Measurements from ENCODE around the gene MICAL3.

Gene MICAL3

DNA sequence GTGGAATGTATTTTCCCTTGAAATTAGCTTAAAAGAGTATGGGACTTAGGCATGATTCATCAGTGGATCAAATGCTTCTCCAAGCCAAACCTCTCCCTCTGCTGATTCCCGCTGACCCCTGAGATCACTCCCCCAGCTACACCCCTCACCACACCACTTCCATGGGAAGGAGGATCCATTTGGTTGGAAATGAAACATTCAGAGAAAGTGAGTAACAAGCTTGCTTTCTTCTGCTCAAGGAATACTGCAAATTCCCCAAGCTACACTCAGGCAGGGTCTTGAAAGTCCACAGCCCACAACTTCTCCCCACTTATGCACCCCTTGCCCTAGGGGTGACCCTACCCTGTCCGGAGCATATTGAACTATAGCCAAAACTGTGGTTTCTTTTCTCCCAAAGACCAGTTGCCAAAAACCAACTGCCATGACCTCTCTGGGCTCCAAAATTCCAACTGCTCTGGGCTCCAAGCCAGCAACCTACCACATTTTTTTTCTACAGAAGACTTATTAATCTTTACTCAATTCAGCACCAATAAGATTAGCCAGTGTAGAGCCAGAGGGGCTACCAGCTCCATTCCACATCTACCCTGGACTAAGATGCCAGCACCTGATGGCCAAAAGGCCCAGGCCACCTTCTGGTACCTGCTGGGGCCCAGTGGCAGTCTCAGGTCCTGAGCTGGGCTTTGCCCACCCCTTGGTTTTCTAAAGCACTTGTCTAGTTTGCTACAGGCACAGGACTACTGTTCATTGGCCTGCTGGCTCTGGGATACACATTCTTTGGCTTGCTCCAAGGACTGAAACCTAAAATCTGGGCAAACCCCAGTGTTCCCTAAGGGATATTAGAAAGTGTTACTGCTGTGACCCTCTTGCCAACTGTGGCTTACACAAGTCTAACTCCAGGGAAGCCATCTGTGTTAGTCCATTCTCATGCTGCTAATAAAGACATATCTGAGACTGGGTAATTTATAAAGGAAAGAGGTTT lies 101.1 kb downstream of the MICAL3 start:
- DNase-seq: no peak

DNA sequence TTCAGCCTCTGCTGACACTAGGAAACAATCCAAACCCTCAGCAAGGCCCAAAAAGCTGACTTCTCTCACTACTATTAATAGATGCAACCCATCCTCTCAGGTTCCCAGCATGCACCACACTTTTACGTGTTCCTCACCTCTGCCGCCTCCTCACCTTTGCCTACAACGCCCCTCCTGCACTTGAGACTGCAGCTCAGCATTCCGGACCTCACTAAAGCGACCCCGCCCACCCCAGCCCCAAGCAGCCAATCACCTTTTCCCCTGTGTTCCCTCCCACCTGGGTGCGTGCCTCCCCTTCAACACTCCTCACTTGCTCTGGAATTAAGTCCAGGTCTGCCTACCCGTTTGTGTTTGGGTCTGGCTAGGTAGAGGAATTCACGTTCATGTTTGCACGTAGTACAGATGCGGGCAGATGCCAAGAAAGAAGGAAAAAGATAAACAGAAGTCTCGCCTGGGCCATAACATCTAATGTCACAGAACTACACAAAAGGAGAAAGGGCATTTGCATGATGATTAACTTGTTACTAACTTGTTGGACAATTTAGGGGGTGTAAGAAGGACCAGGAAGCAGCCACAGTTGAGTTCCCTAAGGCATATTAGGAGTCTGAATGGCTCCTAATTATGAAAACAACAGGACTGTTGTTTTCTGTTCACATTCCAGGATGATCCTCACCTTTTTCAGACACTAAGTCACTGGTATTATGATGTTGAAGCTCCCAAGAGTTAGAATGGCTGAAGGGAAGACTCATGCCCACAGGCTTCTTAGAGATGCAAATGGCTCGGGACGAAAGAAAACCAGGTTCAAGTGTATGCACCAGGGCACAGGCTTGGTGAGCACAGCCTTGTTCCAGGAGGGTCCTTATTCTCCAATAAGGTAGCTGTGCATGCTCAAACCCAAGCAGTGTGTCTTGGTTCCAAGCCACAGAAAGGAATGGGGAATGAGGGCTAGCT lies 102.2 kb downstream of the MICAL3 start:
- DNase-seq: no peak

DNA sequence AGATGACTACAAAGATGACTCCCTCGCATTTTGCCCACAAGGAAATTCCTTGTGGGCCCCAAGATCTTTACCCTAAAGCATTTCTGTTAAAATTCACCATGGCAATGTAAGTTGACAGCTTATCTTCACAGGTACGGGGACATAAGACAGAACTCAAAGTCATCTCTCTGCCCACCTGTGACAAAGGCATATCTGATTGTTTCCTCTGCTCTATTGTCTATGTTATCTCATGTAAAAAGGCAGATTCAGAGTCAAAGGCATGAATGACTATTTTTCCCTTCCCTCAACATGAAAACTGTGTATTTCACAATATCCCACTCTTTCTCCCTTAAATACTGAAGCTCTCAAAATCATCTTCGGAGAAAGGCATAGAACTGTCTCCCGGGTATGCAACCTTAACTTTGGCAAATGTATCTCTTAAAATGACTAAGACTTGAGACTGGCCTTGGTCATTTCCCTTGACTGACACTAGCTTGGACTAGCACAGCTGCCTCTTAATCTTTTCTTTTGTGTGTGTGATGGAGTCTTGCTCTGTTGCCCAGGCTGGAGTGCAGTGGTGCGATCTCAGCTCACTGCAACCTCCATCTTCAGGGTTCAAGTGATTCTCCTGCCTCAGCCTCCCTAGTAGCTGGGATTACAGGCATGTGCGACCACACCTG lies 103.2 kb downstream of the MICAL3 start:
- DNase-seq: no peak

- DNase-seq: no peak
These were observed 104.2 kb downstream of the MICAL3 start for GRCh38 chr22:17920145-17920605.

DNA sequence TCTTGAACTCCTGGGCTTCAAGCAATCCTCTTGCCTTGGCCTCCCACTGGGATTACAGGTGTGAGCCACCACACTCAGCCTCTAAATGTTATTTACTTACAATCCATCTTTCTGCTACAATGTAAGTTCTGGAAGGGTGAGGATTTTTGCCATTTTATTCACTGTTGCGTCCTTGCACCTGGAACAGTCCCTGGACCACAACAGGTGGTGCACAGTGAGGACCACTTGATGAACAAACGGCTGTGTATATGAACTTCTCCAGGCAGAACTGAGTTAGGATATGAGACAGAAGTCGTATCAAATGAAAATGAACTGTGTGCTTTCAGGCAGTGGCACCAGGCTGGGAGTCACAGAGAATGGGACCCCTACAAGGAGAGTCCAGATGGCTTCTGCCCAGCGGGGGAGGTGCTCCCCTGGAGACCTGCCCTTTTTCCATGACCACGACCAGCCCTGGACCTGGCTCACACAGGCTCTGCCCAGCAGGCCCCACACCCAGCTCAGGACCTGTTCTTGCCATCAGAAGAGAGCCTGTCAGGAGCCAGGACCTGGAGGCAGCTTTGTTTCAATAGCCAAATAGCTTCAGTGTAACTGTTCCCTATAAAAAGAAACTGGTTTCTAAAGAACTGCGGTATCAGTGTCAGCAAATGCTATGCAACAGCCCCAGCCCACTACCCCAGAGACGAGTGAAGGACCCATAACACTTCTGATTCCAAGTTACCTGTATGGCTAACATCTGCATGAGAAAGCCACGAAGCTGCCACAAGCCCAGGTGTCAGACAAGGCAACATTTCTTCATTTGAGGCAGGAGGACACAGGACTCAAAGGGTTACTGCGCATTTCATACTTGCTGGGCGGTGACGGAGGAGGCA lies 104.9 kb downstream of the MICAL3 start:
- no peak for DNase-seq

- no peak for DNase-seq
These were observed 105.5 kb downstream of the MICAL3 start for GRCh38 chr22:17918840-17919239.

DNA sequence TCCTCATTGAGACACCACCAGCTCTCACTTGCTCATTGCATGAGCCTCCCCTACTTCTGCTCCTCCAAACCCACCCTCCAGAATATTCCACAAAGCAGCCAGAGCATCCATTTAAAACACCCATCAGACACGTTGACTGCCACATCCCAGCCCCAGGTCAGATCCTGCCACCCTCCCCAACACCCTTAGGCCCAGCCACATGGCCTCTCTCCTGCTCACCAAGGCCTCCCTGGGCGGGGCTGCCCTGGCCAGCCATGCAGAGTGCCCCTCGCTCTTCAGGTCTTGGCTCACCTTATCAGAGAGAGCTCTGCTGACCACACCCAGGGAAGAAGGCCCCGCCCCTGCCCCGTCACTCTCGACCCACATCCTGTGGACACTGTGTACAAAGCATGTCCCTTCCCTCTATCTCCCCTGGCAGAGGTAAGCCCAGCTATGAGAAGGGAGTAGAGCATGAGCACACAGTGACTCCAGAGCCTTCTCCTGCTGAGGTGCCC lies 106.8 kb downstream of the MICAL3 start:
- DNase-seq: no peak

DNA sequence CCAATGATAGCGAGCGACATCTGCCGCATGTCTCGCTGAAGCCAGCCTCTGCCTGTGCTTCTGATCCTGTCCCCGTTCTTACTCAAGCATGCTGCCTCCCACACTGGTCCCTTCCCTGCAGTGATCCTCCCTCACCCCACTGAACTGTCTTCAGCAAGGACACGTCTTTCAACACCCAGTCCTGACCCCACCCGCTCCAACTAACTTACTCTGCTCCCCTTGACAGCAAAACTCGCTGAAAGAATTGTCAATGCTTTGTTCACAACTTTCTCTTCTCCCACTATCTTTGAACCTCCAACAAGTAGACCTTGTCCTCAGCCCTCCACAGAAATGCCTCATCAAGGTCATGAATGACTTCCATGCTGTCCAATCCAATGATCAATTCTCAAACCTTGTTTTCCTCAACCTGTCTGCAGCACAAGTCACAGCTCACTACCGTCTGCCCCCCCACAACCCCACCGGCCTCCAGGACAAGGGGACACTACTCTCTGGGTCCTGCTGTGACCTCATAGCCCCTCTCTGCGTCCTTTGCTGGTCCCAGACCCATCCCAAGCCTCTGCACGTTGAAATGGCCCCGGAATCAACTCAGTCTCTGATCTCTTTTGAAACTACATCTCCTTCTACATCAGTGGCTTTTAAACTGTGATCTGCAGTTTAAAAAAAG lies 108.0 kb downstream of the MICAL3 start:
- no peak for DNase-seq

DNA sequence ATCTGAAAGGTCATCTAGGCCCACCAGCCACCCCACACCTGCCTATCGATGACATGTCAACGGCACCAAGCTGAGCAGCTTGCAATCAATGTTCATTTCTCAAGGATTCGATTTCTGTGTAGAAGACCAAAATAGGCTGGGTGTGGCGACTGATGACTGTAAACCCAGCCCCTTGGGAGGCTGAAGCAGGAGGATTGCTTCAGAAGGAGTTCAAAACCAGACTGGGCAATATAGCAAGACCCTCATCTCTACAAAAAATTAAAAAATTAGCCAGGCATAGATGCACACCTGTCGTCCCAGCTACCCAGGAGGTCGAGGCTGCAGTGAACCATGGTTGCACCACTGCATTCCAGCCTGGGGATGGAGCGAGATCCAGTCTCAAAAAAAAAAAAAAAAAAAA lies 108.7 kb downstream of the MICAL3 start:
- DNase-seq: no peak

DNA sequence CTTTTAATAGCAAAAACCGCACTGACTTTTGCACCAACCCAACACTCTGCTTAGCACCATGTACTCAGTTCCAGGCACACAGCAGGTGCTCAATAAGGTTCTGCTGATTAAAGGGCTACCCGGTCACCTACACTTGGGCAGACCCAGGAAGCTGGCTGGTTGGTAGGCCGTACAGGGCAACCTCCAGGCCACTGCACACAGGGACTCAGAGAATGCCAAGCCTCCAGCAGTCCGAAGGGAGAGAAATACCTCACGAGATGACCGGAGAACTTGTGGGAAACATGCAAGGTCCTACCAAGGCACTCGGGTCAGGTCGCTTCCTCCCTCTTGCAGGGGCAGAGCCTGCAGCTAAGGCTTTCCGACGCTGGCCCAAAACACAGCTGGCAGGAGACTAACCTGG lies 109.2 kb downstream of the MICAL3 start:
- no peak for DNase-seq

GRCh38 chr22:17914474-17914873 lies 109.9 kb downstream of the MICAL3 start:
- no peak for DNase-seq

DNA sequence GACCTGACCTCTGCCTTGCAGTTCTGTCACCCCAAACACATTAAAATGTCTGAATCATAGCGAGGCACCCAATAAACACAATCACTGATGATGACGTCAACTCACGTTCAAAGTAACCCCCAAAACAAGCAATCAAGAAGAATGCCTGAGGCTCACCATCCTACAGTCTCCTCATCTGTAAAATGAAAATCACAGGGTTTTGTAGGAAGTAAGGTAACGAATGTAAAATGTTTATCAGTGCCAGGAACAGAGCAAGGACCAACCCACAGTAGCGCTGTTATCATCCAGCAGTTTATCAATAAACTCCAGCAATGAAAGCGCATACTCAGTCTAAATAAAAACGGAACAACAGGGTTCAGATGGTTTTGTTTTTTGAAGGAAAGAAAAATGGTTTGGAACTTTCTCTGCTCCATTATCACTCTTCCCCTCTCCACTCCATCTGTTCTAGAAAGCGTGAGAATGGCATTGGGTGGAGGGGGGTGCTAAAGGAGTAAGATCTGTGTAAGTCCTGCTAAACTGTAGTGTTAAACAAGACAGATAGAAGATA lies 110.5 kb downstream of the MICAL3 start:
- no peak for DNase-seq

DNA sequence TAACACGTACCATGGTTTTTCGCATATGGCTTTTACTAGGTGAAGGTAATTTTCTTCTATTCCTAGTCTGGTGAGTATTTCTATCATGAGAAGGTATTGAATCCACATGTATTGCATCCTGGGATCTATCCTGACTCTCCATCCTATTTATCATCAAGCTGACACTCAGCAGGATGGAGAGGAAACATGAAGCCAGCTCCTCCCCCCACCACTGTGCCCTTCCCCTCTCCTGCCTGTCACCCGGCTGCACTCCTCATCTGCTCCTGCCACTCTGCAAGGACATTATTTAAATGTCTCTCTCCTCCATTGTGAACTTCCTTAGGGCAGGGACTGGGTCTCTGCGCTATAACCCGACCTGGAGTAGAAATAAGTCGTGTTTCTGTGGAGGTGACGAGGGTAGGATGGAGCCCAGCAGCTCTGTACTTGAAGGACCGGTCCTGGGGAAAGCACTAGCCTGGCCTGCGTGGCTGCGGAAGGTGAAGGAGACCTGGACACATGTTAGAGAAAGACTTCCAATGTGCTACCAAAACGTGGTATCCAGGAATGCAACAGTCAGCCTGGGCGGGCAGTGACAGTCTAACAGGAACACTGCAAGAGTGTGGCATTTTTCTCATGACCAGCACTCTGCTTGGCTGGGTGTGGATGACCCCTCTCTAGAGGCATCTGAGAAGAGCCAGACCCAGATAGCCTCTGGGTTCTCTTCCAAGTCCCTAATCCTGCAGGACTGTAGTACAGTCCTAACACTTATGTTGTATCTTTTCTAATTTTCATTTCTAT lies 111.2 kb downstream of the MICAL3 start:
- no peak for DNase-seq

DNA sequence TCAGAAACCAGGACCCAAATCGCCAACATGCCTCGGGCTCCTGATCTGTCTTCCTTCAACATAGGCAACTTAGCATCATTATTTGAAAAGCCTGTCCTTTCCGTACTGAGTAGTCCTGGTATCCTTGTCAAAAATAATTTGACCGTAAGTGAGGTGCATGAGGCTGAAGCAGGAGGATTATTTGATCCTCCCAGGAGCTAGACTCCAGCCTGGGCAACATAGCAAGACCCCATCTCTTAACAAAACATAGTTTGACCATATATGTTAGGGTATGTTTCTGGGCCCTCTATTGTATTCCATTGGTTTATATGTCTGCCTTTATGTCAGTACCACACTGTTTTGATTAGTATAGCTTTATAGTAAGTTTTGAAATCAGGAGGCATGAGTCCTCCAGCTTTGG lies 112.5 kb downstream of the MICAL3 start:
- no peak for DNase-seq

- no peak for DNase-seq
These were observed 113.1 kb downstream of the MICAL3 start for GRCh38 chr22:17911312-17911705.

- DNase-seq: no peak
These were observed 113.6 kb downstream of the MICAL3 start for GRCh38 chr22:17910561-17911311.

DNA sequence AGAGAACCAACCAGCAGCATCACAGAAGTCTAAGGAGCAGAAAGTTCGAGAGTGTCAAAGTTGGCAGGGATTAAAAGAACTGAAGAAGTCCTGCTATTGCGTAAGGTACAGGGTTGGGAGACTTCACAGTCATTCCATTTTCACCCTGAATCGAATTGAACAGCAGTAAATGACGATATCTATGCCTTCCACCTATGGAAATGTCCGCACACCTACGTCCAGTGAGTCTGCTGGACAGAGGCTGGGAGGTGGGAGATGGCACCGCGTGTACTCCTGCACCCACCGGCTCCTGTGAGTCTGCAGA lies 116.7 kb downstream of the MICAL3 start:
- DNase-seq: no peak

- DNase-seq: no peak
These were observed 117.2 kb downstream of the MICAL3 start for GRCh38 chr22:17906978-17907747.

DNA sequence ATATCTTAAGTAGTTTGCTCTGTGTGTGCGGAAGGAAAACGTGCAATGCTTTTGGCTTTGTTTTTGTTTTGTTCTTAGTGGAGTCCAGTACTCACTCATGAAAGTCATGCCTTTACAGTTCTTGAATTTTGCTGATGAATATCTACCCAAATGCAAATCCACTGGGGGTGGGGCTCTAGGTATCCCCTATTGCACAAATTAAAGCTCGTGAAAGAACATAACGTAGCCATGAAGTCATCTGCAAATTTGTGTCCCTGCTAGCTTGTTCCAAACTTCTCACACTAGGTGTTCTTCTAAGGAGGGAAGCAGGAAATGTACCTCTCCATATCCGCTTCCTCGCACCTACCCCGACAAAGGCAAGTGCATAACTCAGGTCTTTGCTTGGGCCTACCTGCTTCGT lies 118.9 kb downstream of the MICAL3 start:
- DNase-seq: no peak
